Measurements from ENCODE around the gene RCC2.

Gene RCC2

GRCh38 chr1:17372955-17373354, 66.5 kb downstream of the RCC2 start:
- no peak for DNase-seq (ENCODE audit: low spot score)

GRCh38 chr1:17371896-17372295, 67.6 kb downstream of the RCC2 start, which contains the start of gene PADI6:
TSS of gene PADI6 (plus strand) at chr1:17372196. CDS start at chr1:17372246, 50 bp downstream.
- no peak for DNase-seq (ENCODE audit: low spot score)

- DNase-seq (ENCODE audit: low spot score), result peak; percentile 37
Measured at GRCh38 chr1:17370618-17371017, 68.9 kb downstream of the RCC2 start.

GRCh38 chr1:17369466-17369865, 70.0 kb downstream of the RCC2 start:
- DNase-seq (ENCODE audit: low spot score), result no peak

GRCh38 chr1:17365293-17365692, 74.2 kb downstream of the RCC2 start:
- no peak for DNase-seq (ENCODE audit: low spot score)

- DNase-seq (ENCODE audit: low spot score), result no peak
Measured at GRCh38 chr1:17363771-17364170, 75.7 kb downstream of the RCC2 start.

GRCh38 chr1:17363351-17363750, 76.1 kb downstream of the RCC2 start:
- no peak for DNase-seq (ENCODE audit: low spot score)

GRCh38 chr1:17361687-17362086, 77.8 kb downstream of the RCC2 start:
- DNase-seq (ENCODE audit: low spot score), result no peak

GRCh38 chr1:17360272-17360956, 79.1 kb downstream of the RCC2 start:
- no peak for DNase-seq (ENCODE audit: low spot score)

GRCh38 chr1:17359808-17360207, 79.7 kb downstream of the RCC2 start:
- DNase-seq (ENCODE audit: low spot score), result no peak

- no peak for DNase-seq (ENCODE audit: low spot score)
Measured at GRCh38 chr1:17359031-17359430, 80.4 kb downstream of the RCC2 start.

- no peak for DNase-seq (ENCODE audit: low spot score)
Measured at GRCh38 chr1:17358557-17358956, 80.9 kb downstream of the RCC2 start.

Measured in HuH-7.5 (cell line).